ENCODE measurements around the gene RBM38.

Gene RBM38

DNA sequence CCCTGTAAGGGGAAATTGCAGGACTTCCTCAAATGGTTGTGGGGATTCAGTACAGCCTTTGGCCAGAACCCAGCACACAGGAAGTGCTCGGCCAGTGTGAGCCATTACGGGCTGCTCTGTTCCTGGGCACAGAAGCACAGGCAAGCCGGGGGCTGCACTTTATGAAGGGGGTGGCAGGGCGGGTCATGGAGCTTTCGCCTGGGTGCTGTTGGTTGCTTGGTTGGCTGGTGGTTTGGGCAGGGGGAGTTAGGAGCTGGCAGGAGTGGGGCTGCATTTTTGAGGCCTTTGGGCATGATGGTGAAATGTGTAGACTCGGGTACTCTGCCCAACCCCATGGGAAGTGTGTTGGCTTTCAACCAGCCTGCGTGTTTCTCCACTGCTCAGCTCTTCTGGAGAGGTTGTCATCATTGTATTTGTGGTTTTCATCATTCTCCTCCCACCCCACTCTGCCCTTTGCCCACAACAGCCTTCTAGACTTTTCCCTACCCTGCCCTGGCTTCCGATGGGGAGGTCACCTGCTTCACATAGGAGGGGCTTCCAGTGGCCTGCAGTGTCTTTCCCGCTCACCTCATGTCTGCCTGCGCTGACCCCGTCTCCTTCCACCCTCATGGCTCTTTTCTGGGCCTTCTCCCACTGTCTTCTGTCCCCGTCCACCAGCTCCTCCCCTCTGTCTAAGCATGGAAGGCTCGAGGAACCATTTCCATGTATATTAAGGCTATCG is 16.1 kb upstream of the RBM38 start:
- DNase-seq, result no peak
- H3K23ac ChIP-seq (ENCODE audit: low read length in 2 of 2), result no peak overlapping the region
- H3K14ac ChIP-seq (ENCODE audit: low read length in 2 of 2), result no peak overlapping the region

DNA sequence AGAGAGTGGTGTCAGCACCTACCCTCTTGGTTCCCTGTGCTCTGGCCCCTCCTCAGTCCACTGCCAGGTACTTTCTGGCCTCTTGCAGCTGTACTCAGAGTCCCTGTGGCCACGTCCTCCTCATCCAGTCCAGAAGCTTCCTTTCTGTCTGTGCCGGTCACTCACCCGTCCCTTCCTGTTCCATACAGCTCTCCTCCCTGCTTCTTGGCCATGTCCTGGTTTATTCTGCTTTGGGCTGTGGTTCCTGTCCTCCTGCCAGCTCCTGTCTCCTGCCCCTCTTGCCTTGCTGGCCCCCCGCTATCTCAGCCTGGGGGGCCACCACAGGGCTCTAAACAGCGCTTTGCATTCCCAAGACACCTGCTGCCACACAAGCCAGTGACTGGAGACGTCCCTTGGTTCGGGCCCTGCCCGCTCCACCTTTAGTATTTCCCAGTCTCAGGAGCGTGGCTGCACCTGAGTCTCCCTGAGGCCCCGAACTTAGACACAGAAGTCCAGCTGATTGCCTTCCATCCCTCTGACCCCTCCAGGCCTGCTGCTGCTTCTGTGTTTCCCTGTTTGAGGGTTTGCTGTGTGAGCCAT is 15.5 kb upstream of the RBM38 start:
- no peak overlapping the region for H2BK120ac ChIP-seq (ENCODE audit: low read depth, low read length)
- no peak overlapping the region for H3K27ac ChIP-seq (ENCODE audit: low read length, poor library complexity, severe bottlenecking)
- H3K23ac ChIP-seq (ENCODE audit: low read length in 2 of 2), result no peak overlapping the region
- H3K79me1 ChIP-seq (replicated peaks; ENCODE audit: low read length, poor library complexity, severe bottlenecking), result peaks cover 40% of the 10 kb centered on the region
- H2BK5ac ChIP-seq (ENCODE audit: low read depth, low read length, poor library complexity, severe bottlenecking), result no peak overlapping the region
- no peaks in the 10 kb centered on the region for H3K4me1 ChIP-seq (ENCODE audit: control insufficient read depth, insufficient read depth, low read depth, low read length)
- H2AK5ac ChIP-seq (ENCODE audit: low read length, severe bottlenecking), result no peak overlapping the region
- no peak overlapping the region for H4K91ac ChIP-seq (ENCODE audit: low read length)
- no peak overlapping the region for H3K14ac ChIP-seq (ENCODE audit: low read length in 2 of 2)
- H2BK15ac ChIP-seq (ENCODE audit: low read depth, poor library complexity, severe bottlenecking), result no peak overlapping the region
- no peak overlapping the region for H3K4me3 ChIP-seq (ENCODE audit: insufficient read depth in 1 of 2, low read depth in 1 of 2, low read length in 2 of 2)
- peaks cover 71 to 94% of the 10 kb centered on the region in 2 experiments for H3K36me3 ChIP-seq (ENCODE audit: control insufficient read depth in 1 of 2, insufficient read depth in 2 of 2, low read depth in 1 of 2, low read length in 2 of 2)
- H3K9me3 ChIP-seq (ENCODE audit: control insufficient read depth, low read length), result no peaks in the 10 kb centered on the region
- no peak overlapping the region for H2AFZ ChIP-seq (ENCODE audit: low read depth, low read length)
- no peak overlapping the region for H3K9ac ChIP-seq (ENCODE audit: low read length)
- no peak for DNase-seq
- no peak overlapping the region for H2BK12ac ChIP-seq (ENCODE audit: low read length in 2 of 2)
- H4K8ac ChIP-seq (ENCODE audit: low read length), result no peak overlapping the region
- 96% methylated on average over 10 of the region's 10 CpGs for WGBS
- H3K4me2 ChIP-seq (ENCODE audit: low read length, poor library complexity, severe bottlenecking), result no peak overlapping the region
- no peak overlapping the region for H3K4ac ChIP-seq (ENCODE audit: low read depth in 1 of 2, low read length in 2 of 2)
- H3K27me3 ChIP-seq (ENCODE audit: control insufficient read depth in 1 of 2, insufficient read depth in 1 of 2, low read length in 2 of 2), result no peaks in the 10 kb centered on the region
- H3K18ac ChIP-seq (ENCODE audit: low read depth in 1 of 2, low read length in 2 of 2), result no peak overlapping the region

More for the DNA sequence above, 16.1 kb upstream of the RBM38 start:
- WGBS, result 95% methylated on average over 12 of the region's 14 CpGs
- H3K4me1 ChIP-seq (ENCODE audit: control insufficient read depth, insufficient read depth, low read depth, low read length), result no peaks in the 10 kb centered on the region
- H3K9ac ChIP-seq (ENCODE audit: low read length), result no peak overlapping the region
- H3K27me3 ChIP-seq (ENCODE audit: control insufficient read depth in 1 of 2, insufficient read depth in 1 of 2, low read length in 2 of 2), result no peaks in the 10 kb centered on the region
- H3K79me1 ChIP-seq (replicated peaks; ENCODE audit: low read length, poor library complexity, severe bottlenecking), result peaks cover 44% of the 10 kb centered on the region
- H2AFZ ChIP-seq (ENCODE audit: low read depth, low read length), result no peak overlapping the region
- H4K8ac ChIP-seq (ENCODE audit: low read length), result no peak overlapping the region
- H3K4me2 ChIP-seq (ENCODE audit: low read length, poor library complexity, severe bottlenecking), result no peak overlapping the region
- no peak overlapping the region for H2BK15ac ChIP-seq (ENCODE audit: low read depth, poor library complexity, severe bottlenecking)
- no peak overlapping the region for H2BK120ac ChIP-seq (ENCODE audit: low read depth, low read length)
- no peak overlapping the region for H3K27ac ChIP-seq (ENCODE audit: low read length, poor library complexity, severe bottlenecking)
- no peak overlapping the region for H3K4ac ChIP-seq (ENCODE audit: low read depth in 1 of 2, low read length in 2 of 2)
- H2BK12ac ChIP-seq (ENCODE audit: low read length in 2 of 2), result no peak overlapping the region
- no peak overlapping the region for H2AK5ac ChIP-seq (ENCODE audit: low read length, severe bottlenecking)
- no peak overlapping the region for H3K4me3 ChIP-seq (ENCODE audit: insufficient read depth in 1 of 2, low read depth in 1 of 2, low read length in 2 of 2)
- H4K91ac ChIP-seq (ENCODE audit: low read length), result peak overlapping the region; percentile 8
- H3K36me3 ChIP-seq (ENCODE audit: control insufficient read depth in 1 of 2, insufficient read depth in 2 of 2, low read depth in 1 of 2, low read length in 2 of 2), result peaks cover 69 to 94% of the 10 kb centered on the region in 2 experiments
- no peak overlapping the region for H3K18ac ChIP-seq (ENCODE audit: low read depth in 1 of 2, low read length in 2 of 2)
- no peak overlapping the region for H2BK5ac ChIP-seq (ENCODE audit: low read depth, low read length, poor library complexity, severe bottlenecking)
- H3K9me3 ChIP-seq (ENCODE audit: control insufficient read depth, low read length), result no peaks in the 10 kb centered on the region

DNA sequence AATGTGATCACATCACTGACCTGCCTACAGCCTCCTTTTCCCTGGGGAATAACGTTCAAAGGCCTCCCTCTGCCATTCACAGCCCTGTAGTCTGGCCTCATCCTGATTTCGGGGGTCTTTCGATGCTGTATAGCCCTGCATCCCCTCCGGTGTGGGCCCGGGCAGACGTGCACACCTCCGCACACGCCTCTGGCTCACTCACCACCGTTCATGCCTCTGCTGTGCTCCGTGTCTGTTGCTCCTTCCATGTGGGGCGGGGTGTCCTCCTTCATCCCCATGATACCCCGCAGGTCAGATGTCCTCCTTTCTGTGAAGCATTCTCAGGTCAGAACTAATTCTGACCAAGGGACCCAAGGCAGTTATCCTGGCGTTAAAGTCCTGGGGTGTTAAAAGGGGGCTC is 13.8 kb upstream of the RBM38 start:
- H2AFZ ChIP-seq (ENCODE audit: low read depth, low read length), result no peak overlapping the region
- peaks cover 61 to 80% of the 10 kb centered on the region in 2 experiments for H3K36me3 ChIP-seq (ENCODE audit: control insufficient read depth in 1 of 2, insufficient read depth in 2 of 2, low read depth in 1 of 2, low read length in 2 of 2)
- H3K4me3 ChIP-seq (ENCODE audit: insufficient read depth in 1 of 2, low read depth in 1 of 2, low read length in 2 of 2), result no peak overlapping the region
- no peaks in the 10 kb centered on the region for H3K27me3 ChIP-seq (ENCODE audit: control insufficient read depth in 1 of 2, insufficient read depth in 1 of 2, low read length in 2 of 2)
- H2AK5ac ChIP-seq (ENCODE audit: low read length, severe bottlenecking), result no peak overlapping the region
- no peak overlapping the region for H2BK15ac ChIP-seq (ENCODE audit: low read depth, poor library complexity, severe bottlenecking)
- H3K4ac ChIP-seq (ENCODE audit: low read depth in 1 of 2, low read length in 2 of 2), result no peak overlapping the region
- H2BK12ac ChIP-seq (ENCODE audit: low read length in 2 of 2), result no peak overlapping the region
- H3K9me3 ChIP-seq (ENCODE audit: control insufficient read depth, low read length), result no peaks in the 10 kb centered on the region
- H4K8ac ChIP-seq (ENCODE audit: low read length), result no peak overlapping the region
- no peak overlapping the region for H4K91ac ChIP-seq (ENCODE audit: low read length)
- 82% methylated on average over 13 of the region's 13 CpGs for WGBS
- no peaks in the 10 kb centered on the region for H3K4me1 ChIP-seq (ENCODE audit: control insufficient read depth, insufficient read depth, low read depth, low read length)
- H2BK5ac ChIP-seq (ENCODE audit: low read depth, low read length, poor library complexity, severe bottlenecking), result no peak overlapping the region
- no peak overlapping the region for H3K23ac ChIP-seq (ENCODE audit: low read length in 2 of 2)
- no peak overlapping the region for H3K14ac ChIP-seq (ENCODE audit: low read length in 2 of 2)
- peaks cover 37% of the 10 kb centered on the region for H3K79me1 ChIP-seq (replicated peaks; ENCODE audit: low read length, poor library complexity, severe bottlenecking)
- H3K4me2 ChIP-seq (ENCODE audit: low read length, poor library complexity, severe bottlenecking), result no peak overlapping the region
- no peak for DNase-seq
- no peak overlapping the region for H3K9ac ChIP-seq (ENCODE audit: low read length)
- no peak overlapping the region for H3K27ac ChIP-seq (ENCODE audit: low read length, poor library complexity, severe bottlenecking)
- H2BK120ac ChIP-seq (ENCODE audit: low read depth, low read length), result no peak overlapping the region
- H3K18ac ChIP-seq (ENCODE audit: low read depth in 1 of 2, low read length in 2 of 2), result no peak overlapping the region

DNA sequence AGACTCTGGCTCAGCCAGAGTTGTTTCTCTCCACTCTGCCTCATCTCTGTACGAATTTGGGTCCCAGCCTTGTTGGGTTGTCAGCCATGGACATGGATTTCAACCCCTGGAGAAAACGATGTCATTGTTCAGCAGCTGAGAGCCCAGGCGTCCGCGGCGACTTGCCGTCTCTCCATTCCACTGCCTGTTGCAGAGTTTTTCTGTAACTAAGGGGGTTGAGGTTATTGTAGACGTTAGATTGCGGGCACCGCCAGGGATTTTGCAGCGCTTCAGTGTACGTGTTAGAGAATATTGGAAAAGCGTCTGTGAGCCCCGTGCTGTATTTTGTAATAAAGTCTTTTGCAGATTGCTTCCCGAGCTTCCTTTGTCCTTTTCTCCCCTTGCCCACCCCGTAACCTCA is 13.1 kb upstream of the RBM38 start:
- no peak overlapping the region for H2AFZ ChIP-seq (ENCODE audit: low read depth, low read length)
- H2BK15ac ChIP-seq (ENCODE audit: low read depth, poor library complexity, severe bottlenecking), result no peak overlapping the region
- H2BK5ac ChIP-seq (ENCODE audit: low read depth, low read length, poor library complexity, severe bottlenecking), result no peak overlapping the region
- no peak overlapping the region for H3K23ac ChIP-seq (ENCODE audit: low read length in 2 of 2)
- H4K91ac ChIP-seq (ENCODE audit: low read length), result no peak overlapping the region
- no peak overlapping the region for H3K18ac ChIP-seq (ENCODE audit: low read depth in 1 of 2, low read length in 2 of 2)
- H3K9me3 ChIP-seq (ENCODE audit: control insufficient read depth, low read length), result no peaks in the 10 kb centered on the region
- WGBS, result 95% methylated on average over 16 of the region's 16 CpGs
- H3K36me3 ChIP-seq (ENCODE audit: control insufficient read depth in 1 of 2, insufficient read depth in 2 of 2, low read depth in 1 of 2, low read length in 2 of 2), result peaks cover 54 to 73% of the 10 kb centered on the region in 2 experiments
- no peak overlapping the region for H3K27ac ChIP-seq (ENCODE audit: low read length, poor library complexity, severe bottlenecking)
- no peak for DNase-seq
- H3K9ac ChIP-seq (ENCODE audit: low read length), result no peak overlapping the region
- H4K8ac ChIP-seq (ENCODE audit: low read length), result no peak overlapping the region
- no peak overlapping the region for H3K14ac ChIP-seq (ENCODE audit: low read length in 2 of 2)
- peaks cover 31% of the 10 kb centered on the region for H3K79me1 ChIP-seq (replicated peaks; ENCODE audit: low read length, poor library complexity, severe bottlenecking)
- no peak overlapping the region for H2BK120ac ChIP-seq (ENCODE audit: low read depth, low read length)
- no peak overlapping the region for H3K4me2 ChIP-seq (ENCODE audit: low read length, poor library complexity, severe bottlenecking)
- no peak overlapping the region for H2BK12ac ChIP-seq (ENCODE audit: low read length in 2 of 2)
- no peaks in the 10 kb centered on the region for H3K27me3 ChIP-seq (ENCODE audit: control insufficient read depth in 1 of 2, insufficient read depth in 1 of 2, low read length in 2 of 2)
- H3K4me3 ChIP-seq (ENCODE audit: insufficient read depth in 1 of 2, low read depth in 1 of 2, low read length in 2 of 2), result no peak overlapping the region
- H2AK5ac ChIP-seq (ENCODE audit: low read length, severe bottlenecking), result no peak overlapping the region
- H3K4me1 ChIP-seq (ENCODE audit: control insufficient read depth, insufficient read depth, low read depth, low read length), result no peaks in the 10 kb centered on the region
- no peak overlapping the region for H3K4ac ChIP-seq (ENCODE audit: low read depth in 1 of 2, low read length in 2 of 2)

Data from mesenchymal stem cell (in vitro differentiated cells and primary cell).